Ovary (tissue), 9 donors: ENCODE results near the gene PANK1. TPM values are rescaled to one million over a fixed set of nuclear protein-coding genes. Genes with fewer than 3 reads are reported as not detected.
"Not testable (repeated sequence)": the region's sequence is repeated elsewhere in the genome, so short reads cannot be mapped to it uniquely, and the experiment has no call there.

ENCODE experiments used
- DNase-seq, 5 donors: peaks; one replicate each; pipeline ENCODE4 v3.0.0-alpha.2; 2019 to 2020
- H3K27ac ChIP-seq, 2 donors: fragments of 200-600 bp; one replicate each; pipeline versions ENCODE4 v1.5.1 to v1.8.0; 2019 to 2022
- H3K27me3 ChIP-seq: fragments of 200-600 bp; one replicate; pipeline ENCODE4 v1.8.0; 2022
- H3K36me3 ChIP-seq: fragments of 200-600 bp; sonication (generic); one replicate; pipeline ENCODE4 v1.5.1; 2019
- H3K4me1 ChIP-seq: one replicate; pipeline ENCODE4 v1.8.1; 2013; ENCODE audit warnings: mild to moderate bottlenecking, moderate library complexity; ENCODE audit not compliant: insufficient read depth
- H3K4me3 ChIP-seq: fragments of 200-600 bp; sonication (generic); one replicate; pipeline ENCODE4 v1.5.1; 2017
- H3K9me3 ChIP-seq, 2 donors: fragments of 200-600 bp in 1 of 2; sonication (generic) in 1 of 2; one replicate each; pipeline versions ENCODE4 v1.5.1 to v1.8.1; 2013 to 2019; ENCODE audit warnings: mild to moderate bottlenecking in 1 of 2, moderate library complexity in 1 of 2
- EP300 ChIP-seq: sonication (generic); formaldehyde crosslinking; IDR thresholded peaks from one replicate; pipeline ENCODE4 v1.6.1; 2017; ENCODE audit warnings: antibody characterized with exemption
- POLR2A ChIP-seq: fragments of 450-650 bp; IDR thresholded peaks from one replicate; pipeline ENCODE4 v1.6.1; 2017; ENCODE audit warnings: antibody characterized with exemption, mild to moderate bottlenecking, moderate library complexity
- WGBS, 3 donors: extraction: QIAGEN DNeasy Blood & Tissue Kit in 1 of 3; methylation state at CpG; one replicate each; pipeline versions ENCODE4 v1.1.5 to v1.1.7; 2013 to 2017; 5-methylcytosine and 5-hydroxymethylcytosine counted together
- intact Hi-C, 4 donors: fragments of 100-400 bp; cut with DNase I; formaldehyde crosslinking; loops; one replicate each; pipeline versions ENCODE4 v1.11.0 to v1.15.1; 2022 to 2023
- polyA plus RNA-seq, 2 donors: library from polyadenylated mRNA; stranded (reverse); fragments of 200-250 nt in 1 of 2; fragments of 350-450 nt in 1 of 2; fragmentation: Illumina TruSeq in 1 of 2; extraction: RNeasy Lipid Tissue Mini Kit (QIAGEN cat#74804) in 1 of 2; gene quantifications; one replicate each; pipeline ENCODE4 v1.2.3, GENCODE V29; 2013 to 2014
- total RNA-seq, 7 donors: library from RNA; depleted of rRNA in 2 of 7; stranded (reverse); fragments of >200 nt in 2 of 7; fragmentation: NEBNext Ultra II Directional in 3 of 7; extraction: Animal tissue kit (Norgen Biotek cat#: 25700) in 3 of 7; gene quantifications; one replicate each; pipeline versions ENCODE4 v1.1.0 to v1.2.4, GENCODE V29; 2016 to 2023
- TF ChIP-seq, protein P1 (sequence below), 3 donors: fragments of 450-650 bp in 2 of 3; fragments of 200-600 bp in 1 of 3; IDR thresholded peaks; one replicate each; pipeline versions ENCODE4 v1.5.1 to v1.8.0; 2016 to 2022; ENCODE audit warnings: antibody characterized with exemption in 3 of 3, mild to moderate bottlenecking in 1 of 3
- donor health status: DM: no; HTN: no; CAD: no; lungs with moderate emphysema.
- donor health status: DM: no; HTN: no; CAD: no.
- donor health status: Bipolar disorder and iron deficiency.
- donor health status: DM: yes; HTN: yes; CAD: no.
- donor health status: DM: no; HTN: no; CAD: no.
- donor health status: DM: yes; HTN: yes; CAD: no.

The PANK1 gene
- total and polyA plus RNA-seq, 9 donors = 1.7 to 6.2 (median 4.5) TPM

- TF ChIP-seq EP300 (no peak), POLR2A (no peak)
- TF ChIP-seq, protein P1, sequence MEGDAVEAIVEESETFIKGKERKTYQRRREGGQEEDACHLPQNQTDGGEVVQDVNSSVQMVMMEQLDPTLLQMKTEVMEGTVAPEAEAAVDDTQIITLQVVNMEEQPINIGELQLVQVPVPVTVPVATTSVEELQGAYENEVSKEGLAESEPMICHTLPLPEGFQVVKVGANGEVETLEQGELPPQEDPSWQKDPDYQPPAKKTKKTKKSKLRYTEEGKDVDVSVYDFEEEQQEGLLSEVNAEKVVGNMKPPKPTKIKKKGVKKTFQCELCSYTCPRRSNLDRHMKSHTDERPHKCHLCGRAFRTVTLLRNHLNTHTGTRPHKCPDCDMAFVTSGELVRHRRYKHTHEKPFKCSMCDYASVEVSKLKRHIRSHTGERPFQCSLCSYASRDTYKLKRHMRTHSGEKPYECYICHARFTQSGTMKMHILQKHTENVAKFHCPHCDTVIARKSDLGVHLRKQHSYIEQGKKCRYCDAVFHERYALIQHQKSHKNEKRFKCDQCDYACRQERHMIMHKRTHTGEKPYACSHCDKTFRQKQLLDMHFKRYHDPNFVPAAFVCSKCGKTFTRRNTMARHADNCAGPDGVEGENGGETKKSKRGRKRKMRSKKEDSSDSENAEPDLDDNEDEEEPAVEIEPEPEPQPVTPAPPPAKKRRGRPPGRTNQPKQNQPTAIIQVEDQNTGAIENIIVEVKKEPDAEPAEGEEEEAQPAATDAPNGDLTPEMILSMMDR (IDR thresholded peaks at IDR 0.05) = no peak
- H3K4me1 ChIP-seq = no peaks in the 10 kb centered on the region
- no peak overlapping the region for H3K27ac ChIP-seq
- intact Hi-C loops = no loop called here
- 48 to 63% (median 56%) methylated on average over 5 of the region's 5 CpGs for WGBS, 3 donors
- H3K9me3 ChIP-seq = no peaks in the 10 kb centered on the region
- H3K4me3 ChIP-seq = no peak overlapping the region
- no peaks in the 10 kb centered on the region for H3K36me3 ChIP-seq
- H3K27me3 ChIP-seq = no peaks in the 10 kb centered on the region
- DNase-seq = no peak
These were observed 94.5 kb downstream of the PANK1 start for GRCh38 chr10:89550509-89550908.

DNA sequence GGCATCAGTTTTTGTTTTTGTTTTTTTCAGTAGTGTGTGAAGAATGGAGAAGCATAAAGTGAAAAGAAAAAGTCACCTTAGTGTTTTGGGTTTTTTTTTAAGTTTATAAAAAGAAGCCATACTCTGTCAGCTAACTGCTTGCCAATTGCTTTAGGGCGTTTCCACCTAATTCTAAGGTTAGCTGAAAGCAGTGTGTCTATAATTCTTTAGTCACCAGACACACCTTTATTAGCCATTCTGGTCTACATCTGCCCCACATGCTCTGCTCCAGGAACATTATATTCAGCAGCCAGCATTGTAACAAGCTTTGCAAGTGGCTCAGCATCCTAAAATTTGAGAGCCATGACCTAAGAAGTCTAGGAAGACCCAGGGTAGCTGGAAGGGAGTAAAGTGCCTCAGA, 95.5 kb downstream of the PANK1 start:
- TF ChIP-seq, protein P1 (IDR thresholded peaks at IDR 0.05) = no peak
- TF ChIP-seq POLR2A (no peak), EP300 (no peak)
- no peaks in the 10 kb centered on the region for H3K27me3 ChIP-seq
- no peaks in the 10 kb centered on the region for H3K36me3 ChIP-seq
- WGBS, 3 donors = 76 to 80% (median 80%) methylated on average over 1 of the region's 1 CpG
- H3K27ac ChIP-seq = no peak overlapping the region
- H3K9me3 ChIP-seq = no peaks in the 10 kb centered on the region
- DNase-seq = no peak
- H3K4me1 ChIP-seq = no peaks in the 10 kb centered on the region
- intact Hi-C loops = no loop called here
- H3K4me3 ChIP-seq = no peak overlapping the region

DNA sequence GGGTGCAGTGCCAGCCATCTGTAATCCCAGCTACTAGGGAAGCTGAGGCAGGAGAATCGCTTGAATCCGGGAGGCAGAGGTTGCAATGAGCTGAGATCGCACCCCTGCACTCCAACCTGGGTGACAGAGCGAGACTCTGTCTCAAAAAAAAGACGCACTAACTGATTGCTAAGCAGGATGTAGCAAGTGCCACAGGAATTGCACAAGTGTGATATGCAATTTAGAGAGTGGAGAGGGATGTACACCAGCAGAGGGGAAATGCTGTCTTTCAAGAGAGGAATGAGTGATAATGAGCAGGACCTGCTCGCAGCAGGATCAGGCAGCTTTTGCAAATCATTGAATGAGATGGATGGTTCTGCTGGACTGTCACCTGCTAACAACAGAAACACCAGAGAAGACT, 96.4 kb downstream of the PANK1 start:
- Histone ChIP-seq H3K27ac (no peak overlapping the region), H3K27me3 (no peaks in the 10 kb centered on the region), H3K9me3 (no peaks in the 10 kb centered on the region), H3K4me3 (no peak overlapping the region), H3K36me3 (no peaks in the 10 kb centered on the region), H3K4me1 (no peaks in the 10 kb centered on the region)
- WGBS, 3 donors = 77 to 87% (median 87%) methylated on average over 6 of the region's 6 CpGs
- no peak for DNase-seq
- intact Hi-C loops = no loop called here
- TF ChIP-seq, protein P1 (IDR thresholded peaks at IDR 0.05) = no peak
- no peak for TF ChIP-seq EP300
- no peak for TF ChIP-seq POLR2A

GRCh38 chr10:89547853-89548513, 97.1 kb downstream of the PANK1 start:
- Histone ChIP-seq H3K9me3 (no peaks in the 10 kb centered on the region), H3K36me3 (no peaks in the 10 kb centered on the region), H3K27ac (no peak overlapping the region), H3K27me3 (no peaks in the 10 kb centered on the region), H3K4me1 (no peaks in the 10 kb centered on the region), H3K4me3 (no peak overlapping the region)
- DNase-seq = no peak
- WGBS, 3 donors = 70 to 79% (median 73%) methylated on average over 2 of the region's 2 CpGs
- TF ChIP-seq EP300 (no peak), POLR2A (no peak)
- TF ChIP-seq, protein P1 (IDR thresholded peaks at IDR 0.05) = no peak
- intact Hi-C loops = no loop called here

GRCh38 chr10:89546651-89547050, 98.4 kb downstream of the PANK1 start:
- H3K9me3 ChIP-seq, H3K4me1 ChIP-seq, intact Hi-C loops, H3K27me3 ChIP-seq, DNase-seq, H3K27ac ChIP-seq, H3K4me3 ChIP-seq, H3K36me3 ChIP-seq: not testable (repeated sequence)
- 85 to 100% (median 98%) methylated on average over 1 of the region's 1 CpG for WGBS, 3 donors
